HCT116 (cell line): Measurements from ENCODE around the gene ZNF804A.

Source experiments
- CTCF ChIP-seq, 3 experiments: fragments of 200-600 bp in 1 of 3; sonication (generic) in 1 of 3; IDR thresholded peaks in 2 of 3; conservative IDR thresholded peaks in 1 of 3; 2 replicates each; pipeline ENCODE4 v1.5.1; 2012 to 2017; ENCODE audit warnings: low read depth in 2 of 3, low read length in 2 of 3, antibody characterized with exemption in 1 of 3, borderline replicate concordance in 1 of 3, control low read depth in 1 of 3, mild to moderate bottlenecking in 1 of 3, mixed read lengths in 1 of 3, mixed run types in 1 of 3, moderate library complexity in 1 of 3; ENCODE audit not compliant: insufficient read depth in 1 of 3
- EZH2 ChIP-seq: fragments of 200-600 bp; sonication (generic); IDR thresholded peaks from 2 replicates; pipeline ENCODE4 v1.6.1; 2017; ENCODE audit warnings: antibody characterized with exemption, mixed run types
- EZH2phosphoT487 ChIP-seq: fragments of 200-600 bp; IDR thresholded peaks from 2 replicates; pipeline ENCODE4 v1.6.1; 2018; ENCODE audit warnings: antibody characterized with exemption, borderline replicate concordance
- MAX ChIP-seq: IDR thresholded peaks from 2 replicates; pipeline ENCODE4 v1.6.1; 2012
- REST ChIP-seq: IDR thresholded peaks from 2 replicates; pipeline ENCODE4 v1.6.1; 2012; ENCODE audit warnings: low read depth
- ZFX ChIP-seq: fragments of 450-650 bp; IDR thresholded peaks from 2 replicates; pipeline ENCODE4 v1.6.1; 2017

GRCh38 chr2:184689638-184690037, 91.3 kb downstream of the ZNF804A start:
- TF ChIP-seq CTCF (IDR thresholded peaks at IDR 0.05 in 2 of 3, conservative IDR thresholded peaks at IDR 0.05 in 1 of 3; ENCODE audit: borderline replicate concordance in 1 of 3, insufficient read depth in 1 of 3, low read depth in 2 of 3, low read length in 2 of 3) = no peak
- no peak for TF ChIP-seq ZFX
- TF ChIP-seq EZH2 = no peak
- TF ChIP-seq EZH2phosphoT487 = no peak
- no peak for TF ChIP-seq MAX
- no peak for TF ChIP-seq REST
